ENCODE data around the gene MRPS6. TPM values are rescaled to one million over a fixed set of nuclear protein-coding genes. Genes with fewer than 3 reads are reported as not detected.

MRPS6 gene
- polyA plus RNA-seq, 4 donors = 114 to 142 (median 126) TPM

DNA sequence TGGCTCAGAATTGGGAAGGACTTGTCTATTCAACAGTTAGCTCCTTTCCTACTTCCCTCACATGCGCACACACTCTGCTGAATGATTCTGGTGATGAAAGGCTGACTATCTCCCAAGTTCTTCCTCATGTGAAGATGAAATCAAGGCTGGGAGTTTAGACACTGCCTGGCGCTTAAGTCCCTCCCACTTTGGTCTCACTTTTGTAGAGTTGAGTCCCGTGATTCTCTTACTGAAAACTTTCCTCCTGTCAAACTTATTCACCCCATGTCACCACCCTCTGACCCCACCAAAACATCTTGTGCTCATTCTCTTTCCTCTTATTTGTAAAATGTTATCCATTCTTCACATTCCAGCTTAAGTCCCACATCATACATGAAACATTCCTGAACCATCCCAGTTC lies 8.4 kb upstream of the MRPS6 start:
- no peak for DNase-seq (ENCODE audit: low read depth in 4 of 4, low spot score in 2 of 4)

DNA sequence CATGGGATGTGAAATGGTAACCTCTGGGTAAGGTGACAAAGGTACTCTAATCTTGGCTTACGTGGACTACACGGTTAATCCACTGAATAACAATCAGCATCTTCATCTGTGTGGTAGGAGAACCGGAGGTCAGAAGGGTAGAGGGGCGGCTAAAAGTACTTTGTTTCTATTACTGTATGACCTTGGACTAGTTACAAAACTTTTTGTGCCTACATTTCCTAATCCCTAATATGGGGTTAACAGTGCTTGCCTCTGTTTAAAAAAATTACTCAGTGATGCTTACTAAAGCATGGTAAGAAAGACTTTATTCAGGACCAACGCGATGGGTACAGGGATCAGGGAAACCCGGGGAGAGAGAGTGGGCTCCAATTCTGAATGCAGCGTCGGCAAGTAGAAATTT lies 1.7 kb upstream of the MRPS6 start:
- no peak for DNase-seq (ENCODE audit: low read depth in 4 of 4, low spot score in 2 of 4)

DNA sequence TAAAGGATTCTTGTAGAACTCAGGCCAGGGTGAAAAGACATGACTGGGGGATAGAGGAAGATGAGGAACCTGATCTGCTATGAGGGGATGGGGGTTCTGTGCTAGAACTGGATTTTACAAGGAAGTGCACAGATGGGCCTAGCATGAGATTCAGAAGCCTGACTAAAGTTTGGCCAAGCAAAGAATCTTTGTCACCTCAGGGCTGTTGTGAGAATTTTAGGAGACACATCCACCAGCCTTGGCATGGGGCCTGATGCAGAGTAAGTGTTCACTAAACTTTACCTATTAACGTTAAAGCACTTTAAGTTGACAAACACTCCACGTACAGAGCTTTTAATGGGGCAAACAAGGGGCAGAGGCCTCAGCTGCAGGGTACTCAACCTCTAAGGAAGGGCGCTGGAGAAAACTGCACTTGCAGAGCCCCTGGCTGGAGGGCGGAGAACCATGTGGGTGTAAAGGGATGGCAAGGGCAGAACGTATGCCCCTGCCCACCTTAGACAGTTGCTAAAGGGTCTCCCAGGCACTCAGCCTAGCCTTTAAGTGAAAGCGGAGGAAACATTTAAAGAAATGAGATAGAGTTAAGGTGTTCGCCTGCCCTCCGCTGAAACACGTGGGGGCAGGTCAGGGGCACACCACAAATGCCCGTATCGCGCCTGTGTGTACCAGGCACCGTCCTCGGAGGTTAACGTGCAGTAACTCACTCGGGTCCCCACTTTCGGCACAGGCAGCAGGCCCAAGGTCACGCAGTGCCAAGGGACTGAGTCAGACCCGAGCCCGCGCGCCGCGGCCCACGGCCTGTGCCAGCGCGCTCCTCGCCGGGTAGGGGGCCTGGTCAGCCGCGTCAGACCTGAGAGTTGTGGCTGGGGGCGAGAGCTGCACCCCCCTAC lies 990 bp upstream of the MRPS6 start:
- DNase-seq (ENCODE audit: low read depth in 4 of 4, low spot score in 2 of 4) = peak in 2 of 4 donors; percentile 15 to 24

DNA sequence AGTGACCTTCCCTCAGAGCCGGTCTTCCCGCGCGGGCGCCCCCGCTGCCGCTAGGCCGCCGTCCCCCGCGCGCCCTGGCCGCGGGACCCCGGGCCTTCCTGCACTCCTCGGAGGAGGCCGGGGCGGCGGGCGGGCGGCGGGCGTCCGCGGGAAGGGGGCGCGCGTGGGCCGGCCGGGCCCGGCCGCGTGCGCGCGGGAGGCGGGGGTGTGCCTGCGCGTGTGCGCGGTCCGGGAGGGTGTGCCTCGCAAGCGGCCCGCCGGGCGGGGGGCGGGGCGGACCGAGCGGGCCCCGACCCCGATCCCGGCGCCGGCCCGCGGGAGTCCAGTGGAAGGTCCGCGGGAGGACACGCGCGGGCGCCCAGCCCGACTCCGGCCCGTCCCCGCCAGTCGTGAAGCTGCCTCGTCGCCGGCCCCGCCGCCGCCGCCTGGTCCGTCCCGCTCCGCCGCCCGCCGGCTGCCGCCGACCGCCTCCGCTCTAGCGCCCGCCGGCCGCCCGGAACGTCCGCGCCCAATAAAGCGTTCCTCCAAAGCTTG lies 438 bp downstream of the MRPS6 start:
- DNase-seq (ENCODE audit: low read depth in 4 of 4, low spot score in 2 of 4) = no peak

DNA sequence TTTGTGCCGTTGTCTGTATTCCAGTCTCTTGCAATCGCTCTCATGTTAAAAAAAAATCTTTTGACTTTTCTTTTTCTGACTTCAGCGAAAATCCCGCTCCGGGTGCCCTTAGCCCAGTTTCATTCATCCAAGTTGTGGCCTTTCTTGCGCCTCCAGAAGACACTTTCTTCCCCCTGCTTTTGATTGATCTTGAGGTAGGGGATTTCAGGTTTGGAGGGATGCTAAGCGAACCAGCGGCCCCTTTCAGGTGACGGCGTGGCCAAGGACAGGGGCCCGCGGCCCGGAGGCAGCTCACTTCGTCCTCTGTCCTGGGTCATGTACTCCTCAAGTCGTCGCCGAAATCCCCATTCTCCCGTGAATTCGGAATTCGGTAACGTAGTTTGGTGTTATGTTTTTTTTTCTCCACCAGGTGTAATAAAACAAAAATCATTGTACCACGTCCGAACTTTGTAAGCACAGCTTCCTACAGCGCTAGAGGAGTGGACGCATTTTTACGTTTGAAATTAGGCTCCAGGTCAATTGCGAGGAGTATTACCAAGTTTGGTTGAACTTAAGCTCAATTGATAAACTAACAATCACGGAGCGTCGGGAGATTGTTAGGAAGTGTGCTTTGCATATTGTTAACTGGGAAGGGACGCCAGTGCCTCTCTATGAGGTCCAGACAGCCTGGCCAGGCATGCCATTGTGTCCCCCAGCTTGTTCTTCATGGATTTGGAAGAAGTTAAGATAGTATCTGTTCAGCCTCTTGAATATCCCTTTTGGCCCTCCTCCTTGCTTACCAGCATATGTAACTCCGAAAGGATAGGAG lies 1.1 kb downstream of the MRPS6 start:
- DNase-seq (ENCODE audit: low read depth in 4 of 4, low spot score in 2 of 4) = peak in 1 of 4 donors; percentile 18

DNA sequence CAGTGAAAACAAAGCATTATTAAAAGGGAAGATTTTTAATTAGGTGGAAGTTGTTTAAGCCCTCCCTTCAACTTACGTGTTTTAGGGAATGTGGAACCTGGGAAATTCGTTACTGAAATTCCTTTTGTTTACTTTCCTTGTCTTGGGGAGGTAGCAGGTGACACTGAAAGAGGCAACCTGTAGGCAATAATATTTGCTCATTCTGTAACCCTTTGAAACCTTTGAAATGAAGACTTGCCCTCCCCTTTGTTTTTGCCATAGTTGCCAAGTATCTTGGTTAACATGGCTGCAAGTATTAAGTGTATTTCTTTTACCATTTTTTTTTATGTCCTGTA lies 1.7 kb downstream of the MRPS6 start:
- DNase-seq (ENCODE audit: low read depth in 4 of 4, low spot score in 2 of 4) = no peak

DNA sequence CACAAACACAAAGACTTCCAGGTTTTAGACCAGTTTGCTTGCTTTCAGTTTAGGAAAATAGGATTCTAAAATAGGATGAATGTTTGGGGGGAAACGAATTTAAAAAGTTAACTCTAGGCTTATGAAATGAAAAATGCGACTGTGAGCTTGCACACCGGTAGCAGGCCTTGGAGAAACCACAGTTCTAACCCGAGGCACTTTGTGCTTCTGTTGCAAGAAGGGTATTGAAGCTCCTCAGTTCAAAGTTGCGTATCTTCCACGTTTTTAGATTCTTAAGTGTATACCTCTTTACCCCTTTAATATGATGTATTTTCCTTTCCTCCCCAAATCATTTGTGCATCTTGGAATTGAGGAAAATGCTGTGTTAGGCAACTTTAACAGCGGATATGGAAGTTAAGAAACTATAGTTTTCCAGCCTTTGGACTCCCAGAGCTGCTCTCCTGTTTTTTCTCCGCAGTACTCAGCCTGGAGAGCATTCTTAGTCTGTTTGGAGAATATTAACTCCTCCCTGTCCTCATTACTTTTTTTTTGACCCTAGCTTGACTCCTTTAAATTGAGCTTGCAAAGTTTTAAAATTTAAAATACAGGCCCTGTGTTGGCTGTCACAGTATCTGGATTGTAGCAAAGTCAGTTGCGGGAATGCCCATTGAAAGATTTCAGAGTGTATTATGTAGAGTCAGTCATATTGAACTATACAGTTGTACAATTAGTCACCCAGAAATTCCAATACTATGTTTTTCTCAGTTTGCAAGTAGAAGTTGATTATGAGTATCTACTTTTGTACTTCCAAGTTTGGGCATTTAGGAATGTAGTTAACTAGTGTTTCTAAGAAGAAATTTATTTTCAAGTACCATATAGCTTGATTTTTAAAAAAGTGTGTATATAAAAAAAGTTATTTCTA lies 2.6 kb downstream of the MRPS6 start:
- DNase-seq (ENCODE audit: low read depth in 4 of 4, low spot score in 2 of 4) = no peak

DNA sequence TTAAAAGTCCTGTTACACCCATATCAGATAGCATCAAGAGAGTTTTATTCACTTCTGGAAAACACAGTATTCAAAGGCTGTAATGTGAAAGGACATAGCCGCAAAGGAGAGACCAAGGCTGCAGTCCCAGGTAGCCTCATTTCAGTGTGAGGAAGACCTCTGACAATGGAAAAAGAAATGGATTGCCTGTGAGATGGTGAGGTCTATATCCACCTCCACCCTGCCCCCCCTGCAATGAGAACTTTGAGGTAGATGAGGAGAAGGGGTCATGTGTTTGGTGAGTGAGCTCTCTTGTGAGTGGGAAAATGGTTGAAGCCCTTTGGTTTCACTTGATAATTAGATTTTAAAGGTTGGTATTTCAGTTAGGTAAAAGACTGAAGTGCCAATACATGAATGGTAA lies 3.5 kb downstream of the MRPS6 start:
- DNase-seq (ENCODE audit: low read depth in 4 of 4, low spot score in 2 of 4) = no peak

DNA sequence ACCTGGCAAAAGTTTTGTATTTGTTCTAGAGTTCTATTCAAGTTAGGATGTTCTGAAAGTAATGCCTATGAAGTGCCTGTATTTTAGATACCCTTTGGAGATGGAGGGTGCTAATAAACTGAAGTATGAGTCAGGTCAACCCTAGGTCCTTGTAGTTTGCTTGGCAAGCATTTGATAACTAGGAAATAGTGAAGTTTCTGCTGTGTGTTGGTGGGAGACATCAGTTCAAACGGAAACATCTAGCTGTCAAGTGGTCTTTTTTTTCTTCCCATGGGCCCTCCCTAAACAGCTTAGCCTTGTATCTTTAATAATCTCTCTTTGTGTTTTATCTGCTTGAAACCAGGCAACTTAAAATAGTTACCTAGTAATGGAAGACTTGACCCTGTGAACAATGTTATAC lies 4.5 kb downstream of the MRPS6 start:
- no peak for DNase-seq (ENCODE audit: low read depth in 4 of 4, low spot score in 2 of 4)

DNA sequence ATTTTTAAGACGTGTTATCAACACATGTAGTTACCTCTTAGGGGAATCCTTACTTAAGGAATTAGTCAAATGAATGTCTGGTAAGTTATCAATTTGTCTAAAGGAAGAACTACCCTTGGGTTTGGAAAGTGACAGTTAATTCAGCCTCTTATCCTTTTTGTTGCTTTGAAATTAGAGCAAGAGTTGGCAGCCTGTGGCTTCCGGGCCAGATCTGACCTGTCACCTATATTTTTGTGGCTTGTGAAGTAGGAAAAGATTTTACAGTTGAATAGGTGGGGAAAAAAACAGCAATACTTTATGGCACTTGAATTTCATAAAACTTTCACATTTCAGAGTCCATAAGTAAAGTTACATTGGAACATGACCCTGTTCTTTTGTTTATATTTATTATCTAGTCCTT lies 5.5 kb downstream of the MRPS6 start:
- no peak for DNase-seq (ENCODE audit: low read depth in 4 of 4, low spot score in 2 of 4)

DNA sequence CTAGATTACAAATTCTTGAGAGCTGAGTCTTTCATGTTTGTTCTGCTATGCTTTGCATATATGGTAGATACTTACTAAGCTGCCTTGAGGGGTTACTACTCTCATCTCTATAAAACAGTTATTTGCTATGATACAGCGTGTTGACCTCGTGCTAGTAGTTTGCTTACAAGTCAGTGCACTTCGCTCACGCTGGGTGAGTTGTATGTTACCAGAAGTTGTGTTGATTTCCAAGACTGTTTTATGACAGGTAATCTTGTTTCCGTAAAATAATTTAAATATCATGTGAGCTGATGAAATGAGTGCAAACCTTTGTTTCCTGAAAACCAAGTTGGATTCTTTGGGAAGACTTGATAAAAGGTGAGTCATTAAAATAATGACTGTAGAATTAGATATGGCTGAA lies 7.3 kb downstream of the MRPS6 start:
- DNase-seq (ENCODE audit: low read depth in 4 of 4, low spot score in 2 of 4) = no peak

DNA sequence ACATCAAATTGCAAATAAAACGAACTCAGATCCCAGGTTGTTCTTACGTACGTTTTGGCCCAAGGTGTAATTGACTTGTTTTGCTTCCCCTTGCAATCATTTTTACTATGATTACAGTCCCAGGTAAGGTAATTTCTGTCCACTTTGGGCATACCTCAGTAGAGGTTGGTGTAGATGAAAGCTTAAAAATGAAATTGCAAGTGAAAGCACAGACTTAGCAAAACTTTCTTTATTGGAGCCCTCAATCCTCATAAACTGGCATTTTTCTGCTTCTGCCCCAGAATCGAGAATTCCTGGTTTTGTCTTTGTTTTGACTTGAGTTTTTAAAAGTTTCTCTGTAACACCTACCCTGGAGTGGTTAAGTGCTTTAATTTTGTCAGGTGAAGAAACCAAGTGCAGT lies 9.4 kb downstream of the MRPS6 start:
- DNase-seq (ENCODE audit: low read depth in 4 of 4, low spot score in 2 of 4) = no peak

DNA sequence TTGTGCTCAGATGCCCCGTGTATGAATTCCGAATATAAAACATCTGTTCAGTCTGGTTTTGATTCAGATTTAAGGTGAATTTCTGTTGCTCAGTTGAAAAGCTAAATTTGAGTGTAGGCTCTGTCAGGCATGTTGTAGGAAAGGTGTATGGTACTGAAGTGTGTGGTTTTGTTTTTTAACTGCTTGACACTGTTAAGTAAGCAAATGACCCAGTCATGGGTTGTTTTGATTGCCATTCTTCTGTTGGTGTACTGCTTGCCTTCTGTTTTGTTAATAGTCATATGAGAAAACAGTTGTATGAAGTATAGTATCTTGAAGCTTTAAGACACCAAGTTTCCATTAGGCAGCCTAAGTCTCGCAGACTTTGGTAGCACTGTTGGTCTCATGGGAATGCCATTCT lies 10.0 kb downstream of the MRPS6 start:
- no peak for DNase-seq (ENCODE audit: low read depth in 4 of 4, low spot score in 2 of 4)

DNA sequence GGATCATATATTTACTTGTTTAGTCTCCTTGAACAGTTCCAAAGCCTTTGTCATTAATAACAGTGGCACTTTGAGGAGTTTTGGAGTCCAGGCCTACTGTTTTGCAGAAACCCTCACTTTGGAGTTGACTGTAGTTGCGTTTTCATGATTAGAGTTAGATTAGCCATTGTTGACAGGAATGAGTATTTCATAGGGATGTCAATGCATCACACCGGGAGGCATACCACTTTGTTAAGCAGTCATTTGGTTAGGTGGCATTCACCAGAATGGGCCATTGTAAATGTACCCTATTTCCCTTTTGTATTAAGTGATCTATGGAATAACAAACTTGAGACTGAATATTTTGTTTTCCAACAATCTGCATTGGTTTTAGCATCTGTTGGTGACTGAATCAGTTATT lies 11.8 kb downstream of the MRPS6 start:
- DNase-seq (ENCODE audit: low read depth in 4 of 4, low spot score in 2 of 4) = no peak

DNA sequence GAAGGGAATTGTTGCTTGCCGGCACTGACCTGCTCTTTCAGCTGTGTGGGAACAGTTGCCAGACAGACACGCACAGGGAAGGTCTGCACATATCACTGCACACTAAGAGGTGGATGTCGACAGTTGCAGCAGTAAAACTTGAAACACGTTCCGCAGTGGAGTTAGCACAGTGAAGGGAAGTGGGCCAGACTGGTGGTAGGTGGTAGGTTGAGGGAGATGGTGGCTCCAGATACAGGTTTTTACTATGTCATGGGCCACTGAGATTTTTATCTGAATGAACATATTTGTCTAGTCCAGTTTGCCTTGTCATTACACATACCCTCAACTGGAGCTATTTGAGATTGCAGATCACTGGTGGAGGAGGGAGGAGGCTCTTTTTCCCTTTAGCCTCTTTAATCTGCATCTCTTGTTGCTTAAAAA lies 13.5 kb downstream of the MRPS6 start:
- no peak for DNase-seq (ENCODE audit: low read depth in 4 of 4, low spot score in 2 of 4)

DNA sequence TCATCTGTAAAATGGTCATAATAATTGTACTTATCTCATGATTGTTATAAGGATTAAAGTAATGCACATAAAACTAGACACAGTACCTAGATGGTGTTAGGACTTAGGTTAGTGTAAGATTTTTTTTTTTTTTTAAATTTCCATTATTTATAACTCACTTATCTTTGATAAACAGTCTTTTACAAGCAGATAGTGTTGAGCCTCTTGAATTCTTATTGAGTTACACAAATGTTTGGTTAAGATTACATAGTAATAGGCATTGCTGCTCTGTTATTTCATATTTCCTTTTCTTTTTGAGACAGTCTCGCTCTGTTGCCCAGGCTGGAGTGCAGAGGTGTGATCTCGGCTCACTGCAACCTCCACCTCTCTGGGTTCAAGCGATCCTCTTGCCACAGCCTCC lies 15.4 kb downstream of the MRPS6 start:
- no peak for DNase-seq (ENCODE audit: low read depth in 4 of 4, low spot score in 2 of 4)

DNA sequence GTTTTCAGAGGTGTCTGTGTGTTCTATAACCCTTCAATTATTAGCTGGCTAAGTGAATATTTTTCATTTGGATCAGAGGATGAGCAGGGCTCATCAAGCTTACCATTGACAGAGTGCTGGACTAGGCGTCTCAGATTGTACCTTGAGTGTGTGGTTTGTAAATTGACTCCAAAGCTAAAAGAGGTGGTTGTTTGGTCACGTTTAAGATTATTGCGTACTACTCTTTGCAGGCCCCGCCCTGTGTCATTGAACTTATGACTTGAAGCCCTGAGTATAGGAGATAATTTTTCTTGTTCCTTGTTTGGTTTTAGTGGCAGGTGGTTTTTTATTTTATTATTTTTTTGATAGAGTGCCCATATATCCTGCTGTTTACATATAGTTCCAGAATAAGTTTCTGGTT lies 17.7 kb downstream of the MRPS6 start:
- DNase-seq (ENCODE audit: low read depth in 4 of 4, low spot score in 2 of 4) = no peak

DNA sequence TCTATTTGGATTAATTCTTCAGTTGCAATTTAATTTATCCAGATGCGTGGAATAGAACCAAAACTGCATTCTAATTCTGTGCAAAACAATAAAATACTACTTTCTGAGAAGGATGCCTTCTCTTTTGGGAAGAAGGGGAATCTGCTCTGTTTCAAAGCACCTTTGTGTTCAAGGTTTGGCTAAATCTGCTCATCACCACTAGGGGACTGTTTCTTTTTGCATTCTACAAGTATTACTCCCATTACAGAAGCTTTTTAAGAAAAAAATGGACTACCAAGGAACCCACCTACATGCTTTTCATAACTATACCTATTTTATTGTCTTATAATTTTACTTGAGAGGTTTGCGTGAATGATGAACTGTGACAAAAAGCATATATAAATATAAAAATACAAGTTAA lies 18.2 kb downstream of the MRPS6 start:
- no peak for DNase-seq (ENCODE audit: low read depth in 4 of 4, low spot score in 2 of 4)

DNA sequence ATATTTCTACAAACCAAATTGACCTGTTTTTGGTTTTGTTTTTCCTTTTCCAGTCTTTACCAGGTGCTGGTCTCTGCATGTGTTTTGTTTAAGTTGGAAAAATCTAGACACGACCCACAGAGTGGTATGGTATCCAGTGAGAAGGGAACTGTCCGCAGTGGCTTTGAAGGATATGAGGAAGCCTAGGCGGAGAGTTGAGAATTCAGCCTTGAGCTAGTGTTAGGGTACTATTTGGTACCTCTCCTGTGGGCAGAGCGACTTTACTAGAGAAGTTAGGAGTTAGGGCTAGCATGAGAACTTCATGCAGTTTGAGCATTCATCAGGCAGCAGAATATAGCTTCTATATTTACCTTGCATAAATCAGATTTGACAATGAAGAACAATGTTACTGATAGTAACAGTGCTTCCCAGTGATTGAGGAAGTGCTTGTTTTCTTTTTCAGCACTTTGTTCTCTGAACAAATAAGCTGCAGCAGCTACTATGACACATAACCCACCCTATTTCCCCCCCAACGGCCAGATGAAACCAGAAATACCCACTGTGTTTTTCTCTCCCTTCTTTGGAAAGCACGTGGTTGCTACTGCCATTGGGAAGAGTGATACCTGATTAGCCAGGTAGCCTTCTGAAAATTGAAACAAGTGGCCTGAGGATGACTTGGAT lies 19.0 kb downstream of the MRPS6 start:
- DNase-seq (ENCODE audit: low read depth in 4 of 4, low spot score in 2 of 4) = no peak

DNA sequence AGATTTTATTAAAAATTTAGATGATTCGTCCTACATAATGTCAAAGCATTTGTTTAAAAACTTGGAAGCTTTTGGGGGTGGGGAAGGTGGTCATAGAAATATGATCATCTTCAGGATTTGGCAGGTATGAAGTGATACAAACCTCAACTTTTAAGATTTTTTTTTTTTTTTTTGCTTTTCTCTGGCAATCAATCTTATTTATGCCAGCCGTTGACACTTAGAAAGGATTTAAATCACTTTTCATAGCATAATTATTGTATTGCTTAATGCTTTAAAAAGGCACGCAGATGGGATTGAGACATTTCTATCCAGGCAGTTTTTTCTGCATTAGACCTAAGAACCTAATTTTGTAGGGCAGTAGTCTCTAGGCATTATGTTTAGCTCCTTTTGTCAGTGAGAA lies 19.7 kb downstream of the MRPS6 start:
- no peak for DNase-seq (ENCODE audit: low read depth in 4 of 4, low spot score in 2 of 4)
